ENCODE measurements around the gene KLHL17.

DNA sequence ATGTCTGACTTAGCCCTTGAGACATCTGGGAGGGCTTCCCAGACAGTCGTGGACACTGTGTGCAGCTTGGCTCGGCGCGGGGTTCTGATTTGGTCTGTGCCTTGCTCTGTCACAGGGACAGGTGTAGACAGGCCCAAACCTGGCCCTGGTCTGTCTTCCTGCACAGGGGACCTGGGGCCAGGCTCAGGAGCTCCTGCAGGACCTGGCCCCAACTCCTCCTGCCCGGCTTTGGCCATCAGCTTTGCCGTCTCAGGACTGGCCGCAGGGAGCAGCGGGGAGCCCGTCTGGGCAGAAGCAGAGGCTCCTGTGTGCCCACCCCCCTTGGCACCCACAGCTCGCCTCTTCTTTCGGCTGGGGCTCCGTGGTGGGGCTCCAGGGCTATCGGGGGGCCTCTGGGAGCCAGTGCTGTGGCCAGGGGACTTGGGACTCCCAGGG, 19.8 kb downstream of the KLHL17 start:
- no peak for TF ChIP-seq POLR2AphosphoS5 (IDR thresholded peaks at IDR 0.05; ENCODE audit: borderline replicate concordance, low read depth, low read length)
- TF ChIP-seq EZH2 (IDR thresholded peaks at IDR 0.05): no peak
